CD4-positive, CD25-positive, alpha-beta regulatory T cell (primary cell): Measurements from ENCODE around the gene RPS21. TPM values are rescaled to one million over a fixed set of nuclear protein-coding genes. Genes with fewer than 3 reads are reported as not detected.

Source experiments
- ATAC-seq, 2 donors: fragments of 150-1000 bp; cut with Tn5 transposase; one replicate each; pipeline ENCODE4 v1.10.0; 2021; ENCODE audit warnings: low read depth in 2 of 2, moderate number of reproducible peaks in 2 of 2, moderate library complexity in 1 of 2
- DNase-seq, 3 donors: peaks; one replicate each; pipeline versions ENCODE4 v3.0.0 to v3.0.0-alpha.2; 2012 to 2022; ENCODE audit warnings: mixed read lengths in 1 of 3
- H3K27ac ChIP-seq: one replicate; pipeline ENCODE4 v1.7.0; 2013; ENCODE audit warnings: mild to moderate bottlenecking, low read length; ENCODE audit not compliant: insufficient read depth, poor library complexity, severe bottlenecking
- H3K27me3 ChIP-seq: one replicate; pipeline ENCODE4 v1.7.0; 2013; ENCODE audit warnings: low read length; ENCODE audit not compliant: control insufficient read depth, insufficient read depth
- H3K36me3 ChIP-seq: one replicate; pipeline ENCODE4 v1.7.0; 2013; ENCODE audit warnings: mild to moderate bottlenecking, low read length, moderate library complexity; ENCODE audit not compliant: control insufficient read depth, insufficient read depth
- H3K4me1 ChIP-seq: 2 replicates; pipeline ENCODE4 v1.7.0; 2013; ENCODE audit warnings: mild to moderate bottlenecking, low read length; ENCODE audit not compliant: insufficient read depth, control insufficient read depth, poor library complexity, severe bottlenecking
- H3K4me3 ChIP-seq: one replicate; pipeline ENCODE4 v1.7.0; 2013; ENCODE audit warnings: low read depth, mild to moderate bottlenecking, low read length, moderate library complexity
- H3K9me3 ChIP-seq, 2 experiments: 1 replicate in 1 of 2; 2 replicates in 1 of 2; pipeline ENCODE4 v1.7.0; 2013; ENCODE audit warnings: low read length in 2 of 2, mild to moderate bottlenecking in 1 of 2, moderate library complexity in 1 of 2; ENCODE audit not compliant: control insufficient read depth in 2 of 2
- H3K27ac Mint-ChIP-seq, 3 donors: one replicate each; pipeline ENCODE4 v1.8.0; 2020 to 2022; ENCODE audit warnings: mild to moderate bottlenecking in 3 of 3, mixed read lengths in 3 of 3, moderate library complexity in 2 of 3
- H3K27me3 Mint-ChIP-seq: one replicate; pipeline ENCODE4 v1.8.0; 2022; ENCODE audit warnings: mild to moderate bottlenecking, mixed read lengths
- H3K36me3 Mint-ChIP-seq: one replicate; pipeline ENCODE4 v1.8.0; 2020; ENCODE audit warnings: mixed read lengths
- H3K4me1 Mint-ChIP-seq, 4 donors: one replicate each; pipeline ENCODE4 v1.8.0; 2020 to 2022; ENCODE audit warnings: mixed read lengths in 4 of 4, mild to moderate bottlenecking in 1 of 4
- H3K4me3 Mint-ChIP-seq, 4 donors: one replicate each; pipeline ENCODE4 v1.8.0; 2020 to 2022; ENCODE audit warnings: mild to moderate bottlenecking in 4 of 4, mixed read lengths in 4 of 4, moderate library complexity in 3 of 4
- H3K9me3 Mint-ChIP-seq, 7 donors: one replicate each; pipeline ENCODE4 v1.8.0; 2020 to 2022; ENCODE audit warnings: mixed read lengths in 7 of 7, mild to moderate bottlenecking in 3 of 7, moderate library complexity in 2 of 7
- polyA plus RNA-seq, 4 donors: library from polyadenylated mRNA; unstranded; fragments of 300-500 nt; fragmentation: Illumina TruSeq; gene quantifications; one replicate each; pipeline ENCODE4 v1.2.3, GENCODE V29; 2021
- total RNA-seq: library from RNA; stranded (reverse); gene quantifications from one replicate; pipeline ENCODE4 v1.2.3, GENCODE V29; 2022

RPS21 gene
- total and polyA plus RNA-seq, 5 donors from 2014 or later = 1,945 to 3,094 (median 2,256) TPM

GRCh38 chr20:62345681-62346370 is 41.1 kb upstream of the RPS21 start:
- H3K4me1 ChIP-seq = no peaks in the 10 kb centered on the region
- H3K27me3 ChIP-seq = no peaks in the 10 kb centered on the region
- H3K9me3 ChIP-seq = peaks cover 0 to 4% of the 10 kb centered on the region in 2 experiments
- no peak for ATAC-seq
- Mint-ChIP-seq H3K4me1 (no peaks in the 10 kb centered on the region), H3K4me3 (no peak overlapping the region), H3K27ac (no peak overlapping the region), H3K9me3 (peaks cover 0 to 8% (median 3%) of the 10 kb centered on the region in 7 donors), H3K36me3 (no peaks in the 10 kb centered on the region), H3K27me3 (no peaks in the 10 kb centered on the region)
- no peaks in the 10 kb centered on the region for H3K36me3 ChIP-seq
- no peak overlapping the region for H3K4me3 ChIP-seq
- no peak for DNase-seq
- H3K27ac ChIP-seq = no peak overlapping the region

DNA sequence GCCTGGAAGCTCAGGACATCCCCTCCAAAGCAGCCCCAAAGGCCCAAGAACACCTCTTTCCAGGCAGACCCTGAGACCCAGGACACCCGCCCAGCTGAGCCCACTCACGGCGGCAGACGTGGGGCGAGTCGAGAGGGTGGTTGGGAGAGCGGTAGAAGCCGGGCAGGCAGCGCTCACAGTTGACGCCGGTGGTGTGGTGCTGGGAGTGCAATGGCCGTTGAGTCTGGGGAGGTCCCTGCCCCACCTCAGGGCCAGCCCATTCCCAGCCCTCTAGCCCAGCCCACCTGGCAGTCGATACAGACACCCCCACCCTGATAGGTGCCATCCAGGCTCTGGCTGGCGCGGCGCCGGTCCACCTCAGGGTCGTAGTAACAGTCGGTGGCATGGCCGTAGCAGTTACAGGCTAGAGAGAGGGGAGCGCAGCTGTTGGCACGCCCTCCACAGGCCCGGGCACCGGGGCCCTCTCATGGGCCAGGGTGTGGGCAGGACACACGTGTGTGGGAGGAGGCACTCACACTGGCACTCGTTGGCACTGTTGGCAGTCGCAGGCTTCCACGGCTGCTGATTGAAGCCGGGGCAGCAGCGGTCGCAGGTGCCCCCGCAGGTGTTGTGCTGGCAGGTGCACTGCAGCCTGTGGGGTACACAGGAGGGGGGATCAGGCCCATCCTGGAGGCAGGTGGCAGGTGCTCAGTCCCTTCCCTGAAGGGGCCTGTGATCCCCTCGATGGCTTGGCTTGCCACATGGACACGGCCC is 40.3 kb upstream of the RPS21 start:
- Histone ChIP-seq H3K4me3 (no peak overlapping the region), H3K9me3 (peaks cover 0 to 2% of the 10 kb centered on the region in 2 experiments), H3K36me3 (no peaks in the 10 kb centered on the region), H3K4me1 (no peaks in the 10 kb centered on the region), H3K27ac (no peak overlapping the region), H3K27me3 (no peaks in the 10 kb centered on the region)
- no peaks in the 10 kb centered on the region for H3K4me1 Mint-ChIP-seq
- no peak for DNase-seq
- no peaks in the 10 kb centered on the region for H3K36me3 Mint-ChIP-seq
- no peak for ATAC-seq
- H3K27me3 Mint-ChIP-seq = no peaks in the 10 kb centered on the region
- H3K9me3 Mint-ChIP-seq = peaks cover 0 to 8% (median 3%) of the 10 kb centered on the region in 7 donors
- no peak overlapping the region for H3K4me3 Mint-ChIP-seq
- H3K27ac Mint-ChIP-seq = no peak overlapping the region

GRCh38 chr20:62347151-62347404 is 39.8 kb upstream of the RPS21 start:
- Histone ChIP-seq H3K4me3 (no peak overlapping the region), H3K9me3 (peaks cover 0 to 2% of the 10 kb centered on the region in 2 experiments), H3K4me1 (no peaks in the 10 kb centered on the region), H3K36me3 (no peaks in the 10 kb centered on the region), H3K27ac (no peak overlapping the region), H3K27me3 (no peaks in the 10 kb centered on the region)
- Mint-ChIP-seq H3K9me3 (peaks cover 0 to 8% (median 3%) of the 10 kb centered on the region in 7 donors), H3K4me3 (no peak overlapping the region), H3K27ac (no peak overlapping the region), H3K36me3 (no peaks in the 10 kb centered on the region), H3K4me1 (no peaks in the 10 kb centered on the region), H3K27me3 (no peaks in the 10 kb centered on the region)
- DNase-seq = no peak
- ATAC-seq = no peak

DNA sequence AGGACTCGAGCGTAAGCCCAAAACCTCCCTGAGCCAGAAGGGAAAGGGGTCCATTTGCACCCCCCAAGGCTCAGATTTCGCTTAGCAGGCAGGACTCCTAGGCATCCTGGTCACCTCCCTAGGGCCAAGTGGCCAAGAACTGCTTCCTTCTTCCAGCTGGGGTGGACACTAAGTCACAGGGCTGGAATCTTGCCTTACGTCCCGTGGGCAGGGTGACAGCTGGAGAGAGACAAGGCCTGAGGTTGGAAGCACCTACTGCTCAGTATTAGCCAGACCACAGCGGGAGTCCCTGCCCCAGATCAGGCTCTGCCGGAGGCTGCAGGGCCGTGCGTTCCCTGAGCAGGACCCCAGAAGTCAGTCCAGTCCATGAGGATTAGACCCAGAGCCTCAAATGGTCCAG is 39.5 kb upstream of the RPS21 start:
- Mint-ChIP-seq H3K4me3 (no peak overlapping the region), H3K9me3 (peaks cover 0 to 8% (median 3%) of the 10 kb centered on the region in 7 donors), H3K27ac (no peak overlapping the region), H3K4me1 (no peaks in the 10 kb centered on the region), H3K27me3 (no peaks in the 10 kb centered on the region), H3K36me3 (no peaks in the 10 kb centered on the region)
- Histone ChIP-seq H3K4me1 (no peaks in the 10 kb centered on the region), H3K4me3 (no peak overlapping the region), H3K9me3 (peaks cover 0 to 2% of the 10 kb centered on the region in 2 experiments), H3K36me3 (no peaks in the 10 kb centered on the region), H3K27ac (no peak overlapping the region), H3K27me3 (no peaks in the 10 kb centered on the region)
- ATAC-seq (no peak), DNase-seq (no peak)

GRCh38 chr20:62348604-62349003 is 38.3 kb upstream of the RPS21 start:
- Mint-ChIP-seq H3K36me3 (no peaks in the 10 kb centered on the region), H3K27me3 (no peaks in the 10 kb centered on the region), H3K4me3 (no peak overlapping the region), H3K4me1 (no peaks in the 10 kb centered on the region), H3K27ac (no peak overlapping the region), H3K9me3 (peaks cover 0 to 8% (median 3%) of the 10 kb centered on the region in 7 donors)
- Histone ChIP-seq H3K4me3 (no peak overlapping the region), H3K36me3 (no peaks in the 10 kb centered on the region), H3K4me1 (no peaks in the 10 kb centered on the region), H3K9me3 (peaks cover 0 to 2% of the 10 kb centered on the region in 2 experiments), H3K27ac (no peak overlapping the region), H3K27me3 (no peaks in the 10 kb centered on the region)
- DNase-seq (no peak), ATAC-seq (no peak)

DNA sequence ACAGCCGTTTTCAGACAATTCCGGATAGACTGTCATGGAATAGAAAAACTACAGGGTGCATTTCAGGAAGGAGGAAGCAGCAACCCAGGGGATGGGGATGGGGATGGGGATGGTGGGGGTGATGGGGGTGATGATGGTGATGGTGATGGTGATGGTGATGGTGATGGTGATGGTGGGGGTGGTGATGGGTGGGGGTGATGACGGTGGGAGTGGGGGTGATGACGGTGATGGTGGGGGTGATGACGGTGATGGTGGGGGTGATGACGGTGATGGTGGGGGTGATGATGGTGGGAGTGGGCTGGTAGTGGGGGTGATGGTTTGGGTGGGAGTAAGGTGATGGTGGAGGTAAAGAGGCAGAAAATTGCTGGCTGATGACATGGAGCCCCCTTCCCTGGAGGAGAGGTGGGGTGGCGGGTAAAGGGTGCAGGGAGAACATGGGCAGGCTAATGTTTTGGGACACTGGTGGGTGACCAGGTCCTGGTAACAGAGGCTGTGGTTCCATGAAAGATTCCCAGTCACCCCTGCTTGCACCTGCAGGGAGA is 37.3 kb upstream of the RPS21 start:
- DNase-seq (no peak), ATAC-seq (no peak)
- Mint-ChIP-seq H3K27ac (peak overlapping the region in 1 of 3 donors; percentile 88), H3K9me3 (peaks cover 0 to 8% (median 3%) of the 10 kb centered on the region in 7 donors), H3K4me1 (no peaks in the 10 kb centered on the region), H3K27me3 (no peaks in the 10 kb centered on the region), H3K4me3 (no peak overlapping the region), H3K36me3 (no peaks in the 10 kb centered on the region)
- Histone ChIP-seq H3K4me3 (no peak overlapping the region), H3K27ac (no peak overlapping the region), H3K9me3 (peaks cover 0 to 2% of the 10 kb centered on the region in 2 experiments), H3K27me3 (no peaks in the 10 kb centered on the region), H3K36me3 (no peaks in the 10 kb centered on the region), H3K4me1 (no peaks in the 10 kb centered on the region)

- Mint-ChIP-seq H3K4me3 (no peak overlapping the region), H3K27me3 (no peaks in the 10 kb centered on the region), H3K9me3 (peaks cover 0 to 8% (median 3%) of the 10 kb centered on the region in 7 donors), H3K27ac (no peak overlapping the region), H3K4me1 (no peaks in the 10 kb centered on the region), H3K36me3 (no peaks in the 10 kb centered on the region)
- Histone ChIP-seq H3K4me1 (no peaks in the 10 kb centered on the region), H3K9me3 (peaks cover 0 to 2% of the 10 kb centered on the region in 2 experiments), H3K27ac (no peak overlapping the region), H3K27me3 (no peaks in the 10 kb centered on the region), H3K36me3 (no peaks in the 10 kb centered on the region), H3K4me3 (no peak overlapping the region)
- ATAC-seq (no peak), DNase-seq (no peak)
Observed at GRCh38 chr20:62350098-62350628, 36.7 kb upstream of the RPS21 start.
